ENCODE measurements around the gene ALOX12B.

GRCh38 chr17:8074554-8074953 lies 13.0 kb downstream of the ALOX12B start:
- TF ChIP-seq CTCF (IDR thresholded peaks at IDR 0.05; ENCODE audit: control extremely low read depth in 1 of 3, insufficient read depth in 1 of 3, low read depth in 1 of 3, low read length in 3 of 3): no peak
- no peak for TF ChIP-seq GTF2F1 (IDR thresholded peaks at IDR 0.05; ENCODE audit: borderline replicate concordance, low read depth, low read length)
- no peak for TF ChIP-seq RFX5 (IDR thresholded peaks at IDR 0.05; ENCODE audit: borderline replicate concordance, low read depth, low read length)
- no peak for TF ChIP-seq POLR2AphosphoS5 (IDR thresholded peaks at IDR 0.05; ENCODE audit: low read depth, low read length)
- TF ChIP-seq EP300 (IDR thresholded peaks at IDR 0.05; ENCODE audit: borderline replicate concordance in 1 of 2, low read depth in 2 of 2, low read length in 2 of 2): no peak
- TF ChIP-seq CHD7 (IDR thresholded peaks at IDR 0.05; ENCODE audit: insufficient replicate concordance, low read length): no peak
- TF ChIP-seq BACH1 (IDR thresholded peaks at IDR 0.05; ENCODE audit: low read length): no peak
